Stomach (tissue), 9 donors: ENCODE results near the gene ELOF1. TPM values are rescaled to one million over a fixed set of nuclear protein-coding genes. Genes with fewer than 3 reads are reported as not detected.

Source experiments
- DNase-seq, 2 donors: peaks; one replicate each; pipeline versions ENCODE4 v3.0.0 to v3.0.0-alpha.2; 2013 to 2019
- H3K27ac ChIP-seq, 5 donors: fragments of 200-600 bp in 4 of 5; sonication (generic) in 4 of 5; one replicate each; pipeline ENCODE4 v1.5.1; 2013 to 2019; ENCODE audit warnings: mild to moderate bottlenecking in 1 of 5, moderate library complexity in 1 of 5
- H3K27me3 ChIP-seq, 3 donors: fragments of 200-600 bp; sonication (generic); one replicate each; pipeline ENCODE4 v1.5.1; 2017 to 2019; ENCODE audit warnings: mixed run types in 1 of 3
- H3K36me3 ChIP-seq, 4 donors: fragments of 200-600 bp; sonication (generic); 1 replicate in 3 of 4; 2 replicates in 1 of 4; pipeline ENCODE4 v1.5.1; 2016 to 2019
- H3K4me1 ChIP-seq, 4 donors: fragments of 200-600 bp; sonication (generic); one replicate each; pipeline ENCODE4 v1.5.1; 2016 to 2019
- H3K4me3 ChIP-seq, 4 donors: fragments of 200-600 bp; sonication (generic) in 3 of 4; one replicate each; pipeline ENCODE4 v1.5.1; 2016 to 2019; ENCODE audit warnings: mild to moderate bottlenecking in 1 of 4
- H3K9me3 ChIP-seq, 4 donors: fragments of 200-600 bp; sonication (generic); one replicate each; pipeline ENCODE4 v1.5.1; 2016 to 2019
- CTCF ChIP-seq, 7 experiments: fragments of 450-650 bp in 4 of 7; fragments of 200-600 bp in 3 of 7; sonication (generic) in 3 of 7; IDR thresholded peaks; one replicate each; pipeline ENCODE4 v1.5.1; 2016 to 2019; ENCODE audit warnings: antibody characterized with exemption in 7 of 7, control low read depth in 2 of 7, mild to moderate bottlenecking in 1 of 7
- EP300 ChIP-seq: sonication (generic); formaldehyde crosslinking; IDR thresholded peaks from one replicate; pipeline ENCODE4 v1.6.1; 2017; ENCODE audit warnings: antibody characterized with exemption
- POLR2A ChIP-seq, 4 donors: fragments of 450-650 bp; IDR thresholded peaks; one replicate each; pipeline ENCODE4 v1.6.1; 2016; ENCODE audit warnings: antibody characterized with exemption in 4 of 4, control low read depth in 2 of 4, mild to moderate bottlenecking in 1 of 4, moderate library complexity in 1 of 4
- POLR2AphosphoS5 ChIP-seq, 3 donors: sonication (generic); formaldehyde crosslinking; IDR thresholded peaks; one replicate each; pipeline ENCODE4 v1.6.1; 2016; ENCODE audit warnings: antibody characterized with exemption in 3 of 3
- whole genome bisulfite sequencing, 5 donors: extraction: QIAGEN DNeasy Blood & Tissue Kit in 3 of 5; methylation state at CpG; one replicate each; pipeline versions ENCODE4 v1.1.5 to v1.1.7; 2013 to 2018; 5-methylcytosine and 5-hydroxymethylcytosine counted together
- intact Hi-C: fragments of 100-400 bp; cut with DNase I; formaldehyde crosslinking; loops from one replicate; pipeline ENCODE4 v1.15.1; 2023; ENCODE audit warnings: low total_unique reads
- polyA plus RNA-seq, 3 donors: library from polyadenylated mRNA; stranded (reverse); fragments of 200-250 nt; gene quantifications; one replicate each; pipeline ENCODE4 v1.2.3, GENCODE V29; 2013
- total RNA-seq, 5 donors: library from RNA; depleted of rRNA; stranded (reverse); fragments of >200 nt; gene quantifications; one replicate each; pipeline versions ENCODE4 v1.1.0 to v1.2.3, GENCODE V29; 2014 to 2016
- donor health status: healthy with polysubstance abuse.
- donor health status: Bipolar disorder and iron deficiency.
- donor health status: healthy.

ELOF1 gene
- total and polyA plus RNA-seq, 8 donors, result 2.3 to 96.4 (median 25.4) TPM

GRCh38 chr19:11598103-11598483, 39.1 kb upstream of the ELOF1 start:
- H3K4me3 ChIP-seq, result peak overlapping the region; percentile 78 to 93 (median 91)
- H3K4me1 ChIP-seq, result peaks cover 12 to 37% (median 19%) of the 10 kb centered on the region in 4 donors
- no peak for DNase-seq
- TF ChIP-seq CTCF (IDR thresholded peaks at IDR 0.05), result no peak
- TF ChIP-seq POLR2AphosphoS5 (IDR thresholded peaks at IDR 0.05), result no peak
- TF ChIP-seq POLR2A (IDR thresholded peaks at IDR 0.05), result no peak
- TF ChIP-seq EP300, result no peak
- no peaks in the 10 kb centered on the region for H3K9me3 ChIP-seq
- no peaks in the 10 kb centered on the region for H3K36me3 ChIP-seq
- peak overlapping the region; percentile 85 to 92 (median 89) for H3K27ac ChIP-seq
- no peaks in the 10 kb centered on the region for H3K27me3 ChIP-seq
- 59 to 70% (median 66%) methylated on average over 10 of the region's 10 CpGs for WGBS, 5 donors
- intact Hi-C loops, result no loop called here

- TF ChIP-seq EP300, result no peak
- peak in 2 of 4 donors; percentile 63 to 91 for TF ChIP-seq POLR2A (IDR thresholded peaks at IDR 0.05)
- peak in 4 of 7 experiments; percentile 17 to 53 (median 28) for TF ChIP-seq CTCF (IDR thresholded peaks at IDR 0.05)
- peak; percentile 75 to 97 (median 96) for TF ChIP-seq POLR2AphosphoS5 (IDR thresholded peaks at IDR 0.05)
- DNase-seq, result peak; percentile 100
- WGBS, 5 donors, result 0 to 1% (median 0%) methylated on average over 35 to 67 of the region's 67 CpGs
These were observed 38.4 kb upstream of the ELOF1 start, which contains the start of gene ZNF627 for GRCh38 chr19:11597202-11598102. ZNF627 (plus strand) TSS chr19:11597483; CDS start chr19:11597628, 145 bp downstream.

GRCh38 chr19:11596156-11596555, 37.1 kb upstream of the ELOF1 start:
- H3K27me3 ChIP-seq, result no peaks in the 10 kb centered on the region
- peaks cover 12 to 32% (median 19%) of the 10 kb centered on the region in 4 donors for H3K4me1 ChIP-seq
- H3K4me3 ChIP-seq, result no peak overlapping the region
- peak overlapping the region in 2 of 5 donors; percentile 89 to 92 for H3K27ac ChIP-seq
- 85 to 89% (median 87%) methylated on average over 10 of the region's 10 CpGs for WGBS, 5 donors
- no peaks in the 10 kb centered on the region for H3K36me3 ChIP-seq
- no peaks in the 10 kb centered on the region for H3K9me3 ChIP-seq
- peak in 1 of 2 donors; percentile 25 for DNase-seq
- intact Hi-C loops, result no loop called here
- TF ChIP-seq EP300, result no peak
- TF ChIP-seq POLR2AphosphoS5 (IDR thresholded peaks at IDR 0.05), result no peak
- TF ChIP-seq CTCF (IDR thresholded peaks at IDR 0.05), result no peak
- no peak for TF ChIP-seq POLR2A (IDR thresholded peaks at IDR 0.05)

More at GRCh38 chr19:11597202-11598102, 38.4 kb upstream of the ELOF1 start, which contains the start of gene ZNF627:
- Histone ChIP-seq H3K36me3 (no peaks in the 10 kb centered on the region), H3K27ac (peak within 1 kb of the TSS; percentile 85 to 92 (median 89)), H3K9me3 (no peaks in the 10 kb centered on the region), H3K4me3 (peak within 1 kb of the TSS; percentile 78 to 93 (median 91)), H3K4me1 (peaks cover 12 to 37% (median 19%) of the 10 kb centered on the region in 4 donors), H3K27me3 (no peaks in the 10 kb centered on the region)
- intact Hi-C loops, result no loop called here

GRCh38 chr19:11594084-11594483, 35.1 kb upstream of the ELOF1 start:
- intact Hi-C loops, result no loop called here
- 81 to 86% (median 85%) methylated on average over 4 of the region's 4 CpGs for WGBS, 5 donors
- no peak for DNase-seq

More at GRCh38 chr19:11594084-11594483, 35.1 kb upstream of the ELOF1 start:
- TF ChIP-seq POLR2AphosphoS5 (IDR thresholded peaks at IDR 0.05) (no peak), POLR2A (IDR thresholded peaks at IDR 0.05) (no peak), CTCF (IDR thresholded peaks at IDR 0.05) (no peak), EP300 (no peak)
- no peak overlapping the region for H3K27ac ChIP-seq
- no peaks in the 10 kb centered on the region for H3K9me3 ChIP-seq
- no peaks in the 10 kb centered on the region for H3K27me3 ChIP-seq
- H3K4me3 ChIP-seq, result no peak overlapping the region
- peaks cover 12 to 19% (median 15%) of the 10 kb centered on the region in 4 donors for H3K4me1 ChIP-seq
- H3K36me3 ChIP-seq, result no peaks in the 10 kb centered on the region
